Hepatocyte (in vitro differentiated cells): Measurements from ENCODE around the gene VPS54. TPM values are rescaled to one million over a fixed set of nuclear protein-coding genes. Genes with fewer than 3 reads are reported as not detected.

Experiments used
- DNase-seq: peaks from one replicate; pipeline ENCODE4 v3.0.0-alpha.2; 2016; ENCODE audit warnings: low spot score
- H2AFZ ChIP-seq: fragments of 200-600 bp; sonication (generic); 2 replicates; pipeline ENCODE4 v1.6.0; 2016; ENCODE audit warnings: antibody characterized with exemption, mild to moderate bottlenecking
- H3K27ac ChIP-seq: fragments of 200-600 bp; sonication (generic); 2 replicates; pipeline ENCODE4 v1.5.1; 2016; ENCODE audit warnings: mild to moderate bottlenecking
- H3K27me3 ChIP-seq: fragments of 200-600 bp; sonication (generic); 2 replicates; pipeline ENCODE4 v1.6.1; 2016
- H3K36me3 ChIP-seq: fragments of 200-600 bp; sonication (generic); replicated peaks from 2 replicates; pipeline ENCODE4 v1.5.1; 2016; ENCODE audit warnings: low read depth; ENCODE audit not compliant: insufficient read depth
- H3K4me1 ChIP-seq: fragments of 200-600 bp; sonication (generic); 2 replicates; pipeline ENCODE4 v1.5.1; 2016; ENCODE audit warnings: mild to moderate bottlenecking, moderate library complexity; ENCODE audit not compliant: insufficient read depth
- H3K4me2 ChIP-seq: fragments of 200-600 bp; sonication (generic); 2 replicates; pipeline ENCODE4 v1.6.0; 2016
- H3K4me3 ChIP-seq: fragments of 200-600 bp; sonication (generic); 2 replicates; pipeline ENCODE4 v1.5.1; 2016; ENCODE audit warnings: mild to moderate bottlenecking
- H3K79me2 ChIP-seq: fragments of 200-600 bp; sonication (generic); 2 replicates; pipeline ENCODE4 v1.6.0; 2017; ENCODE audit warnings: mild to moderate bottlenecking
- H3K9me2 ChIP-seq: fragments of 200-600 bp; sonication (generic); replicated peaks from 2 replicates; pipeline ENCODE4 v1.6.0; 2017; ENCODE audit warnings: mild to moderate bottlenecking; ENCODE audit not compliant: insufficient read depth
- H3K9me3 ChIP-seq: fragments of 200-600 bp; sonication (generic); 2 replicates; pipeline ENCODE4 v1.5.1; 2016; ENCODE audit warnings: low read depth, mild to moderate bottlenecking
- H4K20me1 ChIP-seq: fragments of 200-600 bp; sonication (generic); 2 replicates; pipeline ENCODE4 v1.6.0; 2016; ENCODE audit warnings: mild to moderate bottlenecking; ENCODE audit not compliant: insufficient read depth, poor library complexity, severe bottlenecking
- EZH2 ChIP-seq: fragments of 200-600 bp; sonication (generic); IDR thresholded peaks from 2 replicates; pipeline ENCODE4 v1.6.1; 2016; ENCODE audit warnings: antibody characterized with exemption, mild to moderate bottlenecking, borderline replicate concordance
- EZH2phosphoT487 ChIP-seq: fragments of 200-600 bp; sonication (generic); IDR thresholded peaks from one replicate; pipeline ENCODE4 v1.6.1; 2018; ENCODE audit warnings: antibody characterized with exemption, mild to moderate bottlenecking, low read depth, moderate library complexity; ENCODE audit not compliant: unreplicated experiment, severe bottlenecking
- WGBS: methylation state at CpG from one replicate; pipeline ENCODE4 v1.1.6; 2016; ENCODE audit warnings: low lambda C conversion rate; ENCODE audit errors: missing lambda C conversion rate; 5-methylcytosine and 5-hydroxymethylcytosine counted together
- polyA plus RNA-seq: library from polyadenylated mRNA; unstranded; fragments of >200 nt; fragmentation: Nextera tagmentation; extraction: Ambion mirVana; gene quantifications from 2 replicates; pipeline ENCODE4 v1.2.1, GENCODE V29; 2016
- total RNA-seq: library from RNA; depleted of rRNA; stranded (reverse); fragments of >200 nt; gene quantifications from 2 replicates; pipeline ENCODE4 v1.2.3, GENCODE V29; 2014
- TF ChIP-seq, protein P1 (sequence below): fragments of 200-600 bp; sonication (generic); IDR thresholded peaks from 2 replicates; pipeline ENCODE4 v1.5.1; 2016; ENCODE audit warnings: antibody characterized with exemption, mild to moderate bottlenecking; ENCODE audit not compliant: poor library complexity

VPS54 gene
- total and polyA plus RNA-seq, 2 experiments from 2014 or later, result 14.5 to 40.5 TPM

- Histone ChIP-seq H3K27ac (no peak overlapping the region), H3K4me2 (peak overlapping the region; percentile 74), H3K27me3 (no peaks in the 10 kb centered on the region), H3K9me3 (no peaks in the 10 kb centered on the region), H4K20me1 (peaks cover 20% of the 10 kb centered on the region), H3K4me1 (peaks cover 42% of the 10 kb centered on the region), H3K79me2 (peaks cover 84% of the 10 kb centered on the region), H3K4me3 (no peak overlapping the region), H3K9me2 (no peaks in the 10 kb centered on the region), H2AFZ (no peak overlapping the region), H3K36me3 (no peaks in the 10 kb centered on the region)
- 80% methylated on average over 3 of the region's 3 CpGs for WGBS
- no peak for TF ChIP-seq EZH2
- TF ChIP-seq EZH2phosphoT487, result no peak
- TF ChIP-seq, protein P1, sequence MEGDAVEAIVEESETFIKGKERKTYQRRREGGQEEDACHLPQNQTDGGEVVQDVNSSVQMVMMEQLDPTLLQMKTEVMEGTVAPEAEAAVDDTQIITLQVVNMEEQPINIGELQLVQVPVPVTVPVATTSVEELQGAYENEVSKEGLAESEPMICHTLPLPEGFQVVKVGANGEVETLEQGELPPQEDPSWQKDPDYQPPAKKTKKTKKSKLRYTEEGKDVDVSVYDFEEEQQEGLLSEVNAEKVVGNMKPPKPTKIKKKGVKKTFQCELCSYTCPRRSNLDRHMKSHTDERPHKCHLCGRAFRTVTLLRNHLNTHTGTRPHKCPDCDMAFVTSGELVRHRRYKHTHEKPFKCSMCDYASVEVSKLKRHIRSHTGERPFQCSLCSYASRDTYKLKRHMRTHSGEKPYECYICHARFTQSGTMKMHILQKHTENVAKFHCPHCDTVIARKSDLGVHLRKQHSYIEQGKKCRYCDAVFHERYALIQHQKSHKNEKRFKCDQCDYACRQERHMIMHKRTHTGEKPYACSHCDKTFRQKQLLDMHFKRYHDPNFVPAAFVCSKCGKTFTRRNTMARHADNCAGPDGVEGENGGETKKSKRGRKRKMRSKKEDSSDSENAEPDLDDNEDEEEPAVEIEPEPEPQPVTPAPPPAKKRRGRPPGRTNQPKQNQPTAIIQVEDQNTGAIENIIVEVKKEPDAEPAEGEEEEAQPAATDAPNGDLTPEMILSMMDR, result no peak
- no peak for DNase-seq
These were observed 173.4 kb downstream of the VPS54 start for GRCh38 chr2:63845866-63846265.

DNA sequence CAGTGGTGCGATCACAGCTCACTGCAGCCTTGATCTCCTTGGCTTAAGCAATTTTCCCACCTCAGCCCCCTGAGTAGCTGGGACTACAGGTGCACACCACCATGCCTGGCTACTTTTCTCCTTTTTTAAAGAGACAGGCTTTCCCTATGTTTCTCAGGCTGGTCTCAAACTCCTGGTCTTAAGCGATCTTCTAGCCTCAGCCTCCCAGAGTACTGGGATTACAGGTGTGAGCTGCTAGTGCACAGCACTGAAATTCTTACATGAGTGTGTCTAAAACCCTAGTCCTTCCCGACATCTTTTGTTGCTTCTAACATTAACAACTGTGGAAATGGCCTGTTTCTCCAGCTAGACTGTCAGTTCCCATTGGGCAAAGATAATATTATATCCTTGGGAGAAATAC is 174.6 kb downstream of the VPS54 start:
- peak overlapping the region; percentile 74 for H3K4me2 ChIP-seq
- H4K20me1 ChIP-seq, result peaks cover 12% of the 10 kb centered on the region
- H3K4me3 ChIP-seq, result peak overlapping the region; percentile 59
- H3K9me3 ChIP-seq, result no peaks in the 10 kb centered on the region
- no peak overlapping the region for H2AFZ ChIP-seq
- TF ChIP-seq EZH2phosphoT487, result no peak
- TF ChIP-seq, protein P1, result no peak
- no peak for TF ChIP-seq EZH2
- peaks cover 40% of the 10 kb centered on the region for H3K4me1 ChIP-seq
- peaks cover 72% of the 10 kb centered on the region for H3K79me2 ChIP-seq
- no peaks in the 10 kb centered on the region for H3K36me3 ChIP-seq
- 62% methylated on average over 3 of the region's 3 CpGs for WGBS
- H3K27me3 ChIP-seq, result no peaks in the 10 kb centered on the region
- peak overlapping the region; percentile 97 for H3K27ac ChIP-seq
- no peak for DNase-seq
- no peaks in the 10 kb centered on the region for H3K9me2 ChIP-seq

DNA sequence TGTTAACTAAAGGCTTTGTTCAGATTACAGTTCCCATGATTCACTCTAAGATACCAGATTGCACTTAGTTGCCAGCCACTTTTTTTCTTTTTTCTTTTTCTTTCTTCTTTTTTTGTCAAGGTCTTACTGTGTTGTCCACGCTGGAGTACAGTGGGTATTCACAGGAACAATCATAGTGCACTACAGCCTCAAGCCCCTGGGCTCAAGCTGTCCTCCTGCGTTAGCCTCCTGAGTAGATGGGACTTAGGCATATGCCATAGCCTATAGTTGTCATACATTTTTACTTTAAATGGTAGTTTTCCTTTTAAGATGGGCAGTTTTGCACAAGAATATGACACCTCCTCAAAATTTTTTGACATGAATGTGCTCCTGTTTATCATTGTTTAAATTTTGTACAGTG is 175.4 kb downstream of the VPS54 start:
- H3K27ac ChIP-seq, result peak overlapping the region; percentile 97
- H2AFZ ChIP-seq, result no peak overlapping the region
- H3K79me2 ChIP-seq, result peaks cover 63% of the 10 kb centered on the region
- no peaks in the 10 kb centered on the region for H3K36me3 ChIP-seq
- H3K4me1 ChIP-seq, result peaks cover 35% of the 10 kb centered on the region
- H4K20me1 ChIP-seq, result peaks cover 12% of the 10 kb centered on the region
- TF ChIP-seq, protein P1, result no peak
- no peak for TF ChIP-seq EZH2
- DNase-seq, result no peak
- H3K27me3 ChIP-seq, result no peaks in the 10 kb centered on the region
- peak overlapping the region; percentile 74 for H3K4me2 ChIP-seq
- H3K4me3 ChIP-seq, result peak overlapping the region; percentile 59
- H3K9me2 ChIP-seq, result no peaks in the 10 kb centered on the region
- WGBS, result 71% methylated on average over 2 of the region's 2 CpGs
- no peaks in the 10 kb centered on the region for H3K9me3 ChIP-seq

GRCh38 chr2:63843093-63843492 is 176.1 kb downstream of the VPS54 start:
- Histone ChIP-seq H3K9me3 (no peaks in the 10 kb centered on the region), H4K20me1 (peaks cover 12% of the 10 kb centered on the region), H2AFZ (peak overlapping the region; percentile 12), H3K4me2 (peak overlapping the region; percentile 74), H3K27ac (peak overlapping the region; percentile 97), H3K27me3 (no peaks in the 10 kb centered on the region), H3K4me3 (peak overlapping the region; percentile 59), H3K9me2 (no peaks in the 10 kb centered on the region), H3K36me3 (no peaks in the 10 kb centered on the region), H3K4me1 (peaks cover 35% of the 10 kb centered on the region), H3K79me2 (peaks cover 56% of the 10 kb centered on the region)
- WGBS, result 16% methylated on average over 8 of the region's 8 CpGs
- no peak for DNase-seq
- no peak for TF ChIP-seq EZH2
- TF ChIP-seq, protein P1, result no peak
- no peak for TF ChIP-seq EZH2phosphoT487
